GM12878 (cell line): ENCODE measurements around the gene POLR2L. TPM values are rescaled to one million over a fixed set of nuclear protein-coding genes. Genes with fewer than 3 reads are reported as not detected.
A peak's percentile ranks its signal among the peaks of the same experiment; 100 is the strongest.

Source experiments
- BCL3 ChIP-seq: IDR thresholded peaks from 2 replicates; pipeline ENCODE4 v1.6.1; 2011; ENCODE audit warnings: borderline replicate concordance, low read depth, mild to moderate bottlenecking, moderate library complexity, low read length; ENCODE audit not compliant: insufficient read depth, poor library complexity, severe bottlenecking
- BRCA1 ChIP-seq: IDR thresholded peaks from 2 replicates; pipeline ENCODE4 v1.6.1; 2011; ENCODE audit warnings: low read depth, low read length, improper control_type of control experiment
- E2F8 ChIP-seq: fragments of 450-650 bp; IDR thresholded peaks from 2 replicates; pipeline ENCODE4 v1.6.1; 2018; ENCODE audit warnings: mild to moderate bottlenecking, low read depth, moderate library complexity; ENCODE audit not compliant: partially characterized antibody
- HCFC1 ChIP-seq: fragments of 150-350 bp; IDR thresholded peaks from 2 replicates; pipeline ENCODE4 v1.6.1; 2014; ENCODE audit warnings: low read length
- HDGF ChIP-seq: fragments of 450-650 bp; IDR thresholded peaks from 2 replicates; pipeline ENCODE4 v1.6.1; 2016; ENCODE audit warnings: antibody characterized with exemption
- IKZF2 ChIP-seq, 2 experiments: fragments of 450-650 bp; IDR thresholded peaks; 2 replicates each; pipeline ENCODE4 v1.6.1; 2017; ENCODE audit warnings: mild to moderate bottlenecking in 2 of 2, moderate library complexity in 2 of 2
- PAX5 ChIP-seq: IDR thresholded peaks from 2 replicates; pipeline ENCODE4 v1.6.1; 2011; ENCODE audit warnings: low read depth, low read length, borderline replicate concordance
- SIN3A ChIP-seq: IDR thresholded peaks from 2 replicates; pipeline ENCODE4 v1.6.1; 2012; ENCODE audit warnings: low read depth, low read length, improper control_type of control experiment
- TCF12 ChIP-seq: IDR thresholded peaks from 2 replicates; pipeline ENCODE4 v1.6.1; 2011; ENCODE audit warnings: low read depth, mild to moderate bottlenecking, low read length
- ZBTB33 ChIP-seq: fragments of 450-650 bp; IDR thresholded peaks from 2 replicates; pipeline ENCODE4 v1.6.1; 2017; ENCODE audit warnings: mild to moderate bottlenecking
- ZNF24 ChIP-seq: fragments of 450-650 bp; IDR thresholded peaks from 2 replicates; pipeline ENCODE4 v1.6.1; 2017; ENCODE audit warnings: antibody characterized with exemption, mild to moderate bottlenecking
- ZNF687 ChIP-seq: fragments of 450-650 bp; IDR thresholded peaks from 2 replicates; pipeline ENCODE4 v1.6.1; 2017; ENCODE audit warnings: mild to moderate bottlenecking, moderate library complexity
- polyA plus RNA-seq, 11 experiments: library from polyadenylated mRNA; depleted of rRNA in 4 of 11; unstranded in 6 of 11; stranded (reverse) in 5 of 11; fragments of >200 nt; fragmentation: Nextera tagmentation in 4 of 11; fragmentation: Illumina TruSeq in 1 of 11; extraction: Ambion mirVana in 4 of 11; extraction: Trizol in 1 of 11; gene quantifications; 1 replicate in 1 of 11; 2 replicates in 10 of 11; pipeline versions ENCODE4 v1.2.1 to v1.2.3, GENCODE V29; 2011 to 2016; ENCODE audit warnings: inconsistent platforms in 2 of 11, missing spikeins in 2 of 11, low read depth in 1 of 11
- total RNA-seq, 4 experiments: library from RNA; depleted of rRNA in 3 of 4; stranded (reverse); fragments of >200 nt in 3 of 4; fragmentation: Illumina TruSeq in 1 of 4; extraction: Trizol in 1 of 4; gene quantifications; 2 replicates each; pipeline versions ENCODE4 v1.2.1 to v1.2.3, GENCODE V29; 2013 to 2021
- TF ChIP-seq, protein P1 (sequence below): IDR thresholded peaks from 2 replicates; pipeline ENCODE4 v1.6.1; 2011; ENCODE audit warnings: mild to moderate bottlenecking, low read depth, low read length, moderate library complexity; ENCODE audit not compliant: insufficient replicate concordance
- TF ChIP-seq, protein P2 (sequence below): fragments of 450-650 bp; IDR thresholded peaks from 2 replicates; pipeline ENCODE4 v1.6.1; 2014; ENCODE audit warnings: mild to moderate bottlenecking
- TF ChIP-seq, protein P3 (sequence below): IDR thresholded peaks from 2 replicates; pipeline ENCODE4 v1.6.1; 2011; ENCODE audit warnings: low read depth, mild to moderate bottlenecking, low read length, moderate library complexity, borderline replicate concordance; ENCODE audit errors: extremely low read depth

POLR2L gene
- total and polyA plus RNA-seq, 10 of the 15 experiments (the other 5 are each of a cell fraction or from before 2014, with no cell fraction given) = 23.1 to 497 (median 125) TPM

DNA sequence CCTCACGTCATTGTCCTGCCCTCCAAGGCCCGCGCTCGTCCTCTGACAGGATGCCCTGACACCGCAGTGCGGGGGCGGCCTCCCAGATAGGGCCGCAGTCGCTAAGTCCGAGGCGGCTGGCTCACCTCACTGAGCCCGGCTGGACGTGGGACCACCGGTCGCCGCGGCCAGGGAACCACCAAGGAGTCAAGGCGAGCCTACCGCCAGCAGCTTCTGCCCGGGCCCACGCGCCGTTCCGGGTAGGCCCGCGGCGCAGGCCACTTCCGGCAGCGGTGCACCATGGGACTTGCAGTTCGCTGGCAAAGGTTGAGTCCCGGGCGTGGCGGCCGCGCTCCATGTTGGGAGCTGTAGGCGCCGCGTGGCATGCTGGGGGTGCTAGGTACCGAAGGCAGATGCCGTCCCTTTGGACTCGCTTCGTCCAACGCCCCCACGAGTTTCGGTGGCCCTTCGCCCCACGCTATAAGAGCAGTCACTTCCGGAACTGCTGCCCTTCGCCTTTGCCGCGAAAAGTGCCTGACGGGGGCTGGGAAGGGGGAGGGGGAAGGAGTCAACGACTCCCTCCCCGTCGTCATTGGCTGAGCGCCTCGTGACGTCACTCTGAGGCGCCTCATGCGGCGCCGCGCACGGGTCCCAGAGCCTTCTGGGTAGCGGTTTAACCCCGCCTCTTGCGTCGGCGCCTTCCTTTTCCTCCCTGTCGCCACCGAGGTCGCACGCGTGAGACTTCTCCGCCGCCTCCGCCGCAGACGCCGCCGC lies 32.9 kb downstream of the POLR2L start, which contains the start of gene RPLP2 (continued):
- TF ChIP-seq ZNF24 = no peak
- TF ChIP-seq HDGF = peak; percentile 89; the same call in 1 of the 2 replicates
- TF ChIP-seq BRCA1 = peak; percentile 39
- peak; percentile 18; the same call in 1 of the 2 replicates for TF ChIP-seq ZNF687
- TF ChIP-seq, protein P1, sequence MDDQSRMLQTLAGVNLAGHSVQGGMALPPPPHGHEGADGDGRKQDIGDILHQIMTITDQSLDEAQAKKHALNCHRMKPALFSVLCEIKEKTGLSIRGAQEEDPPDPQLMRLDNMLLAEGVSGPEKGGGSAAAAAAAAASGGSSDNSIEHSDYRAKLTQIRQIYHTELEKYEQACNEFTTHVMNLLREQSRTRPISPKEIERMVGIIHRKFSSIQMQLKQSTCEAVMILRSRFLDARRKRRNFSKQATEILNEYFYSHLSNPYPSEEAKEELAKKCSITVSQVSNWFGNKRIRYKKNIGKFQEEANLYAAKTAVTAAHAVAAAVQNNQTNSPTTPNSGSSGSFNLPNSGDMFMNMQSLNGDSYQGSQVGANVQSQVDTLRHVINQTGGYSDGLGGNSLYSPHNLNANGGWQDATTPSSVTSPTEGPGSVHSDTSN = peak; percentile 42
- no peak for TF ChIP-seq ZBTB33
- peak; percentile 48; the same call in 1 of the 2 replicates for TF ChIP-seq TCF12
- TF ChIP-seq IKZF2 (IDR thresholded peaks at IDR 0.05) = peak in 1 of 2 experiments; percentile 27; a peak in 1 of 4 replicates
- peak; percentile 95 for TF ChIP-seq E2F8
- peak; percentile 83 for TF ChIP-seq HCFC1
- TF ChIP-seq, protein P2, sequence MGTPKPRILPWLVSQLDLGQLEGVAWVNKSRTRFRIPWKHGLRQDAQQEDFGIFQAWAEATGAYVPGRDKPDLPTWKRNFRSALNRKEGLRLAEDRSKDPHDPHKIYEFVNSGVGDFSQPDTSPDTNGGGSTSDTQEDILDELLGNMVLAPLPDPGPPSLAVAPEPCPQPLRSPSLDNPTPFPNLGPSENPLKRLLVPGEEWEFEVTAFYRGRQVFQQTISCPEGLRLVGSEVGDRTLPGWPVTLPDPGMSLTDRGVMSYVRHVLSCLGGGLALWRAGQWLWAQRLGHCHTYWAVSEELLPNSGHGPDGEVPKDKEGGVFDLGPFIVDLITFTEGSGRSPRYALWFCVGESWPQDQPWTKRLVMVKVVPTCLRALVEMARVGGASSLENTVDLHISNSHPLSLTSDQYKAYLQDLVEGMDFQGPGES = peak; percentile 48
- TF ChIP-seq, protein P3, sequence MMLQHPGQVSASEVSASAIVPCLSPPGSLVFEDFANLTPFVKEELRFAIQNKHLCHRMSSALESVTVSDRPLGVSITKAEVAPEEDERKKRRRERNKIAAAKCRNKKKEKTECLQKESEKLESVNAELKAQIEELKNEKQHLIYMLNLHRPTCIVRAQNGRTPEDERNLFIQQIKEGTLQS = peak; percentile 91
- TF ChIP-seq PAX5 = peak; percentile 10; the same call in 1 of the 2 replicates
- TF ChIP-seq BCL3 = peak; percentile 19
- peak; percentile 62 for TF ChIP-seq SIN3A
